ENCODE measurements around the gene FNDC1.

FNDC1 gene

GRCh38 chr6:159309723-159310122 lies 140.5 kb downstream of the FNDC1 start:
- DNase-seq: no peak

- no peak for DNase-seq
These were observed 142.4 kb downstream of the FNDC1 start for GRCh38 chr6:159311618-159312017.

- DNase-seq: no peak
These were observed 143.0 kb downstream of the FNDC1 start for GRCh38 chr6:159312206-159312605.

- DNase-seq: no peak
These were observed 143.8 kb downstream of the FNDC1 start for GRCh38 chr6:159313018-159313417.

- no peak for DNase-seq
These were observed 146.4 kb downstream of the FNDC1 start for GRCh38 chr6:159315562-159315961.

- DNase-seq: no peak
These were observed 148.2 kb downstream of the FNDC1 start for GRCh38 chr6:159317430-159317829.

GRCh38 chr6:159321267-159321666 lies 152.1 kb downstream of the FNDC1 start:
- no peak for DNase-seq
